GM19025 (cell line): ENCODE data around the gene RUNX1.
"Not testable (repeated sequence)": the region's sequence is repeated elsewhere in the genome, so short reads cannot be mapped to it uniquely, and the experiment has no call there.

Experiments used
- ATAC-seq: cut with Tn5 transposase; IDR thresholded peaks from one replicate; pipeline ENCODE4 v1.9.1; 2021; ENCODE audit warnings: mild to moderate bottlenecking, low read depth, moderate library complexity; ENCODE audit not compliant: unreplicated experiment

The RUNX1 gene

GRCh38 chr21:34953950-34954349 is 95.2 kb downstream of the RUNX1 start:
- no peak for ATAC-seq

GRCh38 chr21:34952701-34953100 is 96.4 kb downstream of the RUNX1 start:
- ATAC-seq, result no peak

- ATAC-seq, result not testable (repeated sequence)
These were observed 97.2 kb downstream of the RUNX1 start for GRCh38 chr21:34951868-34952267.

GRCh38 chr21:34950980-34951379 is 98.1 kb downstream of the RUNX1 start:
- no peak for ATAC-seq

GRCh38 chr21:34949499-34949898 is 99.6 kb downstream of the RUNX1 start:
- no peak for ATAC-seq

GRCh38 chr21:34949030-34949429 is 100.1 kb downstream of the RUNX1 start:
- ATAC-seq, result no peak

- ATAC-seq, result no peak
These were observed 100.9 kb downstream of the RUNX1 start for GRCh38 chr21:34948157-34948556.

- no peak for ATAC-seq
These were observed 102.1 kb downstream of the RUNX1 start for GRCh38 chr21:34946916-34947534.

- no peak for ATAC-seq
These were observed 102.7 kb downstream of the RUNX1 start for GRCh38 chr21:34946385-34946840.

- no peak for ATAC-seq
These were observed 103.8 kb downstream of the RUNX1 start for GRCh38 chr21:34945288-34945687.

GRCh38 chr21:34944015-34944755 is 104.9 kb downstream of the RUNX1 start:
- no peak for ATAC-seq

GRCh38 chr21:34942911-34943310 is 106.2 kb downstream of the RUNX1 start:
- ATAC-seq, result no peak

GRCh38 chr21:34941162-34941561 is 107.9 kb downstream of the RUNX1 start:
- no peak for ATAC-seq

GRCh38 chr21:34939673-34940331 is 109.3 kb downstream of the RUNX1 start:
- no peak for ATAC-seq

GRCh38 chr21:34938089-34938764 is 110.9 kb downstream of the RUNX1 start:
- no peak for ATAC-seq

GRCh38 chr21:34936883-34937563 is 112.1 kb downstream of the RUNX1 start:
- ATAC-seq, result no peak

GRCh38 chr21:34936371-34936789 is 112.7 kb downstream of the RUNX1 start:
- no peak for ATAC-seq

- no peak for ATAC-seq
These were observed 113.2 kb downstream of the RUNX1 start for GRCh38 chr21:34935898-34936297.

GRCh38 chr21:34935452-34935851 is 113.7 kb downstream of the RUNX1 start:
- ATAC-seq, result no peak

GRCh38 chr21:34934350-34934749 is 114.8 kb downstream of the RUNX1 start:
- no peak for ATAC-seq
